WTC11 (cell line): ENCODE results near the gene FLNA.
"Not testable (repeated sequence)": the region's sequence is repeated elsewhere in the genome, so short reads cannot be mapped to it uniquely, and the experiment has no call there.

ENCODE experiments used
- FOXJ3 ChIP-seq: sonication (generic); formaldehyde crosslinking; IDR thresholded peaks from 2 replicates; pipeline ENCODE4 v1.9.0; 2021; ENCODE audit warnings: missing genetic modification reagents, mild to moderate bottlenecking, borderline replicate concordance
- TF ChIP-seq, protein P1 (sequence below): fragments of 200-600 bp; IDR thresholded peaks from 2 replicates; pipeline ENCODE4 v1.8.0; 2022; ENCODE audit warnings: antibody characterized with exemption

DNA sequence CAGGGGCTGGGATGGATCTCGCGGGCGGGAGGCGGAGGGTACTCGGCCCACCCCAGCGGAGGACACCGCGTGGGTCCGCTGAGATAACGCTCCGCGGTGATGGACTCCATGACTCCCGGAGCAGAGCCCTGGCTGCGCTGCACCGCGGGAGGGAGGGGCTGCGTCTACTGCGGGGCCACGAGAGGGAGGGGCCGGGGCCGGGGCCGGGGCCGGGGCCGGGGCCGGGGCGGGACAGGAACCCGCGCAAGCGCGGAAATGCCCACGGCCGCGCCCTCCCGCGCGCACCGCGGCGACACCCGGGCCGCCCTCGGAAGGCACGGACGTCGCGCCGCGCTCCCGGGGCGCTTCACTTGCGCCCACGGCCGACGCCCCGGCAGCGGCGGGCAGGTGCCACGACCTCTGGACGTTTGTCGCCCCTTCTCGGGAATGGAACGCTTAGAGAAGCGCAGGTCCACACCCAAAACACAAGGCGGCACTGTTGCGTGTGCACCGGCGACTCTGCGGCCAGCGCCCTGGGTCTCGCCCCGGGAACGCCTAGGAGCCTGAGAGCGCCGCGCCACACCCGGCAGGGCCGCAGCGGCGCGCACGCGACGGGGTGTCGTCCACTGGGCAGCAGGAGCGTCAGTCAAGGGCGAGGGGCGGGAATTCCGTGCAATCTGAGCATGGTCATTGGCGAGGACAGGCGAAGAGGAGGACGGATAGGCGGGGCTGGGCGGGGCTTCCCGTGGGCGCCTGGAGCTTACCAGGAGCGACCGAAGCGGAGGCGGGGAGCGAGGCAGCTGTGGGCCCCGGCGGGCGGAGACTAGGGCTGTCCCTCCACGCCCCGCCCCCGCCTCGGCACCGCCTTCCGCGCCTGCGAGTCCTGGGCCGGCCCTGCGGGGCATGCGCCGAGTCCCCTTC is 32.8 kb downstream of the FLNA start:
- TF ChIP-seq FOXJ3 (CRISPR knock-in tag), result not testable (repeated sequence)
- TF ChIP-seq, protein P1, sequence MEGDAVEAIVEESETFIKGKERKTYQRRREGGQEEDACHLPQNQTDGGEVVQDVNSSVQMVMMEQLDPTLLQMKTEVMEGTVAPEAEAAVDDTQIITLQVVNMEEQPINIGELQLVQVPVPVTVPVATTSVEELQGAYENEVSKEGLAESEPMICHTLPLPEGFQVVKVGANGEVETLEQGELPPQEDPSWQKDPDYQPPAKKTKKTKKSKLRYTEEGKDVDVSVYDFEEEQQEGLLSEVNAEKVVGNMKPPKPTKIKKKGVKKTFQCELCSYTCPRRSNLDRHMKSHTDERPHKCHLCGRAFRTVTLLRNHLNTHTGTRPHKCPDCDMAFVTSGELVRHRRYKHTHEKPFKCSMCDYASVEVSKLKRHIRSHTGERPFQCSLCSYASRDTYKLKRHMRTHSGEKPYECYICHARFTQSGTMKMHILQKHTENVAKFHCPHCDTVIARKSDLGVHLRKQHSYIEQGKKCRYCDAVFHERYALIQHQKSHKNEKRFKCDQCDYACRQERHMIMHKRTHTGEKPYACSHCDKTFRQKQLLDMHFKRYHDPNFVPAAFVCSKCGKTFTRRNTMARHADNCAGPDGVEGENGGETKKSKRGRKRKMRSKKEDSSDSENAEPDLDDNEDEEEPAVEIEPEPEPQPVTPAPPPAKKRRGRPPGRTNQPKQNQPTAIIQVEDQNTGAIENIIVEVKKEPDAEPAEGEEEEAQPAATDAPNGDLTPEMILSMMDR, result not testable (repeated sequence)
